MM.1S (cell line): ENCODE data around the gene SMIM10.

Source experiments
- DNase-seq: peaks from one replicate; pipeline ENCODE4 v3.0.0-alpha.2; 2015
- H2AFZ ChIP-seq: fragments of 300-600 bp; sonication (generic); 2 replicates; pipeline ENCODE4 v1.6.0; 2016; ENCODE audit warnings: antibody characterized with exemption, low read length
- H3F3A ChIP-seq: fragments of 300-600 bp; sonication (generic); 2 replicates; pipeline ENCODE4 v1.6.1; 2016; ENCODE audit warnings: mild to moderate bottlenecking, antibody characterized with exemption, low read length, moderate library complexity, mixed read lengths; ENCODE audit not compliant: insufficient read depth
- H3K27ac ChIP-seq: fragments of 300-600 bp; sonication (generic); 2 replicates; pipeline ENCODE4 v1.5.1; 2016; ENCODE audit warnings: mild to moderate bottlenecking, low read length
- H3K27me3 ChIP-seq: fragments of 300-600 bp; sonication (generic); replicated peaks from 2 replicates; pipeline ENCODE4 v1.6.0; 2016; ENCODE audit warnings: low read length; ENCODE audit not compliant: insufficient read depth
- H3K36me3 ChIP-seq: fragments of 300-600 bp; sonication (generic); replicated peaks from 2 replicates; pipeline ENCODE4 v1.6.1; 2016; ENCODE audit warnings: mild to moderate bottlenecking, low read length, mixed read lengths; ENCODE audit not compliant: insufficient read depth
- H3K4me1 ChIP-seq: fragments of 300-600 bp; sonication (generic); 2 replicates; pipeline ENCODE4 v1.6.1; 2016; ENCODE audit warnings: low read length, mixed read lengths
- H3K4me2 ChIP-seq: fragments of 300-600 bp; sonication (generic); 2 replicates; pipeline ENCODE4 v1.6.0; 2016; ENCODE audit warnings: low read depth, low read length
- H3K4me3 ChIP-seq: fragments of 300-600 bp; sonication (generic); 2 replicates; pipeline ENCODE4 v1.5.1; 2016; ENCODE audit warnings: low read length, mixed read lengths
- H3K79me2 ChIP-seq: fragments of 300-600 bp; sonication (generic); 2 replicates; pipeline ENCODE4 v1.6.1; 2016; ENCODE audit warnings: mixed run types, low read length, mixed read lengths
- H3K9ac ChIP-seq: fragments of 300-600 bp; sonication (generic); 2 replicates; pipeline ENCODE4 v1.6.1; 2016; ENCODE audit warnings: low read length, mixed read lengths
- H3K9me2 ChIP-seq: fragments of 300-600 bp; sonication (generic); replicated peaks from 2 replicates; pipeline ENCODE4 v1.6.1; 2016; ENCODE audit warnings: mild to moderate bottlenecking, low read length, mixed read lengths; ENCODE audit not compliant: insufficient read depth
- H3K9me3 ChIP-seq: fragments of 300-600 bp; sonication (generic); replicated peaks from 2 replicates; pipeline ENCODE4 v1.6.1; 2016; ENCODE audit warnings: mild to moderate bottlenecking, low read length, mixed read lengths; ENCODE audit not compliant: insufficient read depth
- H4K20me1 ChIP-seq: fragments of 300-600 bp; sonication (generic); 2 replicates; pipeline ENCODE4 v1.6.1; 2016; ENCODE audit warnings: mild to moderate bottlenecking, low read length, moderate library complexity, mixed read lengths; ENCODE audit not compliant: insufficient read depth
- CTCF ChIP-seq: fragments of 300-600 bp; sonication (generic); IDR thresholded peaks from 2 replicates; pipeline ENCODE4 v1.5.1; 2016; ENCODE audit warnings: antibody characterized with exemption, low read length, mixed read lengths
- EZH2 ChIP-seq: fragments of 300-600 bp; sonication (generic); optimal IDR thresholded peaks from 2 replicates; pipeline ENCODE3; 2017; ENCODE audit warnings: low read depth, mild to moderate bottlenecking, antibody characterized with exemption, low read length, mixed read lengths
- EZH2phosphoT487 ChIP-seq: fragments of 300-600 bp; sonication (generic); IDR thresholded peaks from 2 replicates; pipeline ENCODE4 v1.6.1; 2018; ENCODE audit warnings: antibody characterized with exemption, low read length

SMIM10 gene

GRCh38 chrX:134997646-134998045, 6.9 kb downstream of the SMIM10 start:
- Histone ChIP-seq H3K27me3 (no peaks in the 10 kb centered on the region), H3K36me3 (no peaks in the 10 kb centered on the region), H4K20me1 (no peaks in the 10 kb centered on the region), H3F3A (no peaks in the 10 kb centered on the region), H3K4me1 (no peaks in the 10 kb centered on the region), H3K4me2 (no peak overlapping the region), H3K27ac (no peak overlapping the region), H3K9me3 (no peaks in the 10 kb centered on the region), H2AFZ (no peak overlapping the region), H3K79me2 (no peaks in the 10 kb centered on the region), H3K9ac (no peak overlapping the region), H3K9me2 (no peaks in the 10 kb centered on the region), H3K4me3 (no peak overlapping the region)
- TF ChIP-seq EZH2phosphoT487 (no peak), EZH2 (no peak), CTCF (no peak)
- no peak for DNase-seq

GRCh38 chrX:134998246-134998645, 7.5 kb downstream of the SMIM10 start:
- H2AFZ ChIP-seq, result no peak overlapping the region
- H3K79me2 ChIP-seq, result no peaks in the 10 kb centered on the region
- H3K27ac ChIP-seq, result no peak overlapping the region
- no peak for TF ChIP-seq CTCF
- no peak for TF ChIP-seq EZH2phosphoT487
- TF ChIP-seq EZH2, result no peak
- no peaks in the 10 kb centered on the region for H3F3A ChIP-seq
- no peaks in the 10 kb centered on the region for H3K36me3 ChIP-seq
- H4K20me1 ChIP-seq, result no peaks in the 10 kb centered on the region
- H3K4me3 ChIP-seq, result no peak overlapping the region
- no peaks in the 10 kb centered on the region for H3K27me3 ChIP-seq
- H3K4me1 ChIP-seq, result no peaks in the 10 kb centered on the region
- H3K9me3 ChIP-seq, result no peaks in the 10 kb centered on the region
- H3K9me2 ChIP-seq, result no peaks in the 10 kb centered on the region
- H3K9ac ChIP-seq, result no peak overlapping the region
- no peak overlapping the region for H3K4me2 ChIP-seq
- DNase-seq, result no peak

- Histone ChIP-seq H2AFZ (no peak overlapping the region), H3K4me3 (no peak overlapping the region)
- TF ChIP-seq CTCF (peak; percentile 49), EZH2phosphoT487 (no peak)
These were observed 8.7 kb downstream of the SMIM10 start for GRCh38 chrX:134999469-134999868.

GRCh38 chrX:135000516-135000915, 9.7 kb downstream of the SMIM10 start:
- H3K9ac ChIP-seq, result no peak overlapping the region
- no peak overlapping the region for H3K4me2 ChIP-seq
- no peaks in the 10 kb centered on the region for H3K79me2 ChIP-seq
- DNase-seq, result no peak
- H3K27me3 ChIP-seq, result no peaks in the 10 kb centered on the region
- no peaks in the 10 kb centered on the region for H3K4me1 ChIP-seq
- H3F3A ChIP-seq, result no peaks in the 10 kb centered on the region
- no peak overlapping the region for H3K4me3 ChIP-seq
- no peaks in the 10 kb centered on the region for H4K20me1 ChIP-seq
- no peaks in the 10 kb centered on the region for H3K9me3 ChIP-seq
- no peaks in the 10 kb centered on the region for H3K9me2 ChIP-seq
- H3K27ac ChIP-seq, result no peak overlapping the region
- no peak overlapping the region for H2AFZ ChIP-seq
- no peaks in the 10 kb centered on the region for H3K36me3 ChIP-seq
- TF ChIP-seq CTCF (no peak), EZH2 (no peak), EZH2phosphoT487 (no peak)

More at GRCh38 chrX:134999469-134999868, 8.7 kb downstream of the SMIM10 start:
- Histone ChIP-seq H3K4me2 (no peak overlapping the region), H3K79me2 (no peaks in the 10 kb centered on the region), H3K9ac (no peak overlapping the region), H3K36me3 (no peaks in the 10 kb centered on the region), H3K9me3 (no peaks in the 10 kb centered on the region), H3K27ac (no peak overlapping the region), H3K9me2 (no peaks in the 10 kb centered on the region), H3F3A (no peaks in the 10 kb centered on the region), H3K4me1 (no peaks in the 10 kb centered on the region), H4K20me1 (no peaks in the 10 kb centered on the region), H3K27me3 (no peaks in the 10 kb centered on the region)
- DNase-seq, result peak; percentile 40
